Ramos (cell line): ENCODE data around the gene TBC1D1.

Experiments used
- in situ Hi-C: fragments of 300-500 bp; cut with MboI; formaldehyde crosslinking; loops from one replicate; pipeline ENCODE4 v1.14.3; 2022; ENCODE audit warnings: low sequenced_read_pairs; ENCODE audit not compliant: unreplicated experiment

TBC1D1 gene

GRCh38 chr4:38065900-38066299 is 175.0 kb downstream of the TBC1D1 start:
- in situ Hi-C loops: no loop called here

DNA sequence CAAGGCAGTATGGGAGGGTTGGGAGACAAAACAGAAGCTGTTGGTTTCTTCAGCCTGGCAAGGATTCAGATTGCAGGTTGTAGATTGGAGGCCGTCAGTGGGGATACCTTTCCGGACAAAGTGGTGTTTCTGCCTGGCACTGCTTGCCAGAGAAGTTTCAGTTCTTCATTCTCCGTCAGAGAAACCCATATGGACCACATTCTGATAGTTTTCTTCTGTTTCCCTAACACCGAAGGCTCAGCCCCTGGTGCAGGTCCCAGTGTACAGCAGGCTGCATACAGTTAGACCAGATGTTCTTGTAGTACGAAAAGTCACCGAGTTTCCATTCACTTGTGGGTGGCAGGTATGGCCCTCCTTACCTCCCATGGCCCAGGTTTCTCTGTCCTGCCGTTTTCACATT is 176.6 kb downstream of the TBC1D1 start:
- in situ Hi-C loops: no loop called here

DNA sequence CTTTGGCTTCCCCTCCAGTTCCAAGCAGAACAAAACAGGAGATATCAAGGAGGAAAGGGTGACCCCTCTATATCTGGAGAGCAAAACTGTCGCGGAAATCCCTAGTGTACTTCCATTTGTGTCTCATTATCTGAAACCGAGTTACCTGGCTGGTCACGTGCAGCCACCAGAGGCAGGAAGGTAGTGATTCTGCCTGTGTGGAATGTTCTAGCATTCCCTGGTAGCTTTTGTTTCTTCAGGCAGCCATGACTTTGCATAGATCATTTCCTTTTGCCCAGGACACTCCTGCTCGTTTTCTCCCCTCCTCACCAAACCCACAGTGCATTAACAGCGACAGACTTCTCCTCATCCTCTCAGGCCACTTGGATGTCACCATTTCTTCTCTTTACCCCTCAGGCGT is 177.2 kb downstream of the TBC1D1 start:
- in situ Hi-C loops: no loop called here

DNA sequence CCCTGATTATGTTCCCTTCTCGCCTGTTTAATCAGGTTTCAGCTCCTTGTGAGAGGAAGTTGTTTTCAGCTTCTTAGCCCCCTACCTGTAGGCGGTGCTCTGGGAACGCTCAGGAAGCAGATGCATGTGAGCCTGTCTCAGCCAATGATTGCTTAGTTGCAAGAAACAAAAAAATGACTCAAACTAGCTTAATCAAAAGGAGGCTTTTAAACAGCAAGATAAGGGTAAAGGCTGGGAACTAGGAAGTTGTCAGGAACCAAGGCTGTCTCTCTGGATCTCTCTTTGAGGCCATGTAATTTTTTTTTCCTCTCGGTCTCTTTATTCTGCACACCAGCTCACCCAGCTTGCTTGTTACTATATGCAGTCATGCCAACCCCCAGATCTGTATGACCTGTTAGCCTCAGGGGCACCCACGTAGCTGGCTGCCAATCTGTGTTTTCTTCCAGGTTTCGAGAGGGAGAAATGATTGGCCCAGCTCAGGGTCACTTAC is 178.4 kb downstream of the TBC1D1 start:
- in situ Hi-C loops: no loop called here

GRCh38 chr4:38071801-38072431 is 181.0 kb downstream of the TBC1D1 start:
- in situ Hi-C loops: no loop called here

- in situ Hi-C loops: no loop called here
Observed at GRCh38 chr4:38072578-38072977, 181.7 kb downstream of the TBC1D1 start.

- in situ Hi-C loops: no loop called here
Observed at GRCh38 chr4:38073596-38074234, 182.8 kb downstream of the TBC1D1 start.

GRCh38 chr4:38075370-38076152 is 184.7 kb downstream of the TBC1D1 start:
- in situ Hi-C loops: no loop called here

DNA sequence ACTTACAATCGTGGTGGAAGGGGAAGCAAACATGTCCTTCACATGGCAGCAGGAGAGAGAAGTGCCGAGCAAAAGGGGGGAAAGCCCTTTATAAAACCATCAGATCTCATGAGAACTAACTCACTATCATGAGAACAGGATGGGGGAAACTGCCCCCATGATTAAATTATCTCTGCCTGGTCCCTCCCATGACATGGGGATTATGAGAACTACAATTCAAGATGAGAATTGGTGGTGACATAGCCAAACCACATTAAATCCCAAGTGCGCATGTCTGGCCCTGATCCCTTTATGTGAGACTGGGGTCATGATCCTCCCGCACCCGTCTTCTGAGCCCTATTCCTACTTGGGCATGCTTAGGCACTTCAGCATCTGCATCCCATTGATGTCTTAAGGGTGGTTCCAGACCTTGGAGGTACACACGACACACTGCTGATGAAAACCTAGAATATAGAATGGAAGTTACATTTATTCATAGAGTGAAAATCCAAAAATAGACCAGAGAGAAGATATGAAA is 185.3 kb downstream of the TBC1D1 start:
- in situ Hi-C loops: no loop called here

DNA sequence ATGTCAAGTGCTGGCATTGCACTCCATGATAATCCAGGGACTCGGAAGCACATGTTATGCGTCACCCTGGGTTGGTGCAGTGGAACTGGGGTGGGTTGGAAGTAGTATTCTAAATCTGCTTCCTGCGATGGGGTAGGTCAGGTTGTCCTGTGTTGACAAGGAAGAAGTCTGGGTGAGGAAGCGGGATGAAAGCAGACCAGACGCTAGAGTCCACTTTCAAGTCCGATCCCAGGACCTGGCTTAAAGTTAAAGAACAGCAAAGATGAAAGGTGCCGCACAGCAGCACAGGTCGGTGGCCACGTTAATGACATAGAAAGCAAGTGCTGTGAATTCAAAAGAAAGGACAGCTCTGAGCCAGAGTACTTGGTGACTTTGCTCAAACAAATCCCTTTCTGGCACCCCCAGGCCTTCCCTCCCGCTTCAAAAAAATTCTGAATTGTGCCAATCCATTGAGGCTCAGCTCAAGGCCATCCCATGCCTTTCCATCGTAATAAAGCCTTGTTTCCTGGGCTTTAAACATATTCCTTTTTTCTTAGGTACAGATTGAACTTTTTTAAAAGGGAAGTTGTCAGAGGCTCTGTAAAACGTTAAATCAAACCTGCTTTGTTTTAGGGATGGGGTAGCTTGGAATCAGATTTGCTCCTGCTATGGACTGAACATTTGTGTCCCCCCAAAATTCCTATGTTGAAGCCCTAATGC is 187.1 kb downstream of the TBC1D1 start:
- in situ Hi-C loops: no loop called here

DNA sequence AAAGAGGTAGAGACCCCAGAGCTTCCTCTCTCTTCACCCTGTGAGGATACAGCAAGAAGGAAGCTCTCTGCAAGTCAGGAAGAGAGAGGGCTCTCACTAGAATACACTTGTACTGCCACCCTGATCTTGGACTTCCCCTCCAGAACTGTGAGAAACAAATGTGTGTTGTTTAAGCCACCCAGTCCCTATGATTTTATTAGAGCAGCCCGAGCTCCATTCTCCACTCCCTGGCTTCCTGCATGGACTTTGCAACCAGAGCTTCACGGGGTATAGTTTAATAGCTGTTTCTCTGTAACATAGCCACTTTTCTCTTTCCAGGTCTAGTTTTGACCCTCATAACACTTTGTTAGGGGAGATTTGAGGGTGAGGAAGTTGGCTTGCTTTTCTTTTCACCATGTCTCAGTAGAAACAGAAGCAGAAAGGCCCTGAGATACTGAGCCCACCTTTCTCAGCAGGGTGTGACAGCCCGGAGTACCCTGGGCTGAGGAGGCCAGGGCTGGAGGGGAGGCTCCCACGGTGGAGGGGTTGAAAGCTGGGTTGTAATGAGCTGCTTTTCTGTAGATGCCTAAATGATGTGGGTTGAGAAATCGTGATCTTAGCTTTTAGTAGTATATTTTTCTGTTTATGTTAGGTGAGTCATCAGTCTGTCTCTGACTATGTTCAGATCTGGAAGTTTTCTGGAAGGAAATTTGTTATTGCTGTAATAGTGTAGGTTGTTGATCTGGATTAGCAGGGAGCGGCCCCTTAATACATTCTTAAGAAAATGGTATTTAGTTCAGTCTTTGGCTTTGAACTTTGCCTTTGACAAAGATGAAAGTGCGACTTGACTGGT is 187.9 kb downstream of the TBC1D1 start:
- in situ Hi-C loops: no loop called here

DNA sequence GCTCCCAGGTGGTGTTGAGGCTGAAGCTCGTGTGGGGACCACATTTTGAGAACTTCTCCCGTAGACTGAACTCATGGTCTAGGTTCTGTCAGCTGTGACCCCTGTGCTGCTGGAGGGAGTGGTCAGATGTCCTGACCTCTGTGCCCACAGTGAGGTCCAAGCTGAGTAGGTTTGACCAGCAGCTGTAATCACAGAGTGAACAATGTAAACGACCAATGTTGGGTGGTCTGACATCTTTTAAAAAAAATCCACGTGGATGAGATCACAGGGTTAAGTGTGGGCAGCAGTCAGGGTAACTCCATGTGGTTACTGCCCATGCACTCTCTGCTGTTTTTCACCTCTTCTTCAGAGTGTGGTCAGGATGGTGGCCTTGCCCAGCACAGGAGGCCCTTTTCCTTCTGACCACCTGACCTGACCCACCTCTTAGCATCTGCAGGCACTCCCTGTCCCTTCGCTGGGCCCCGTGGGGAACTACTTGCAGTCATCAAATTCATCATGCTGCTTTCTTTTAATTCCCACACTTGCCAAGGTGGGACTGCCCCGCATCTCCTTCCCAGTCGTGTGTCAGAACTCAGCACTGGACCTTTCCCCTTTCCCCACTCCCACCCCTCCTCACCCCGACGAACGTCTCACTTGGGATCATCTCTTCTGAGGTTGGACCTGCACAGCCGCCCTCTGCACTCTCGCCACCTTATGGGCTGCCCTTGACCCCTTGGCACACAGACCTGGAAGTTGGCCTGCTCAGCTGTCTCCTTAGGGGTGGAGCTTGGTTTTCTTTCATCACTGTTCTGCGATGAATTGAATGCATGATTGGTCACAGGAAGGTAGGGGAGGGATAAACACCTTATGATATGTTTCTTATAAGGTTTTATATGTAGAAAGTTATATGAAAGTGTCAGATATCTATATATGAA is 189.4 kb downstream of the TBC1D1 start:
- in situ Hi-C loops: no loop called here

- in situ Hi-C loops: no loop called here
Observed at GRCh38 chr4:38082021-38082420, 191.1 kb downstream of the TBC1D1 start.

- in situ Hi-C loops: no loop called here
Observed at GRCh38 chr4:38082424-38083385, 191.8 kb downstream of the TBC1D1 start.

DNA sequence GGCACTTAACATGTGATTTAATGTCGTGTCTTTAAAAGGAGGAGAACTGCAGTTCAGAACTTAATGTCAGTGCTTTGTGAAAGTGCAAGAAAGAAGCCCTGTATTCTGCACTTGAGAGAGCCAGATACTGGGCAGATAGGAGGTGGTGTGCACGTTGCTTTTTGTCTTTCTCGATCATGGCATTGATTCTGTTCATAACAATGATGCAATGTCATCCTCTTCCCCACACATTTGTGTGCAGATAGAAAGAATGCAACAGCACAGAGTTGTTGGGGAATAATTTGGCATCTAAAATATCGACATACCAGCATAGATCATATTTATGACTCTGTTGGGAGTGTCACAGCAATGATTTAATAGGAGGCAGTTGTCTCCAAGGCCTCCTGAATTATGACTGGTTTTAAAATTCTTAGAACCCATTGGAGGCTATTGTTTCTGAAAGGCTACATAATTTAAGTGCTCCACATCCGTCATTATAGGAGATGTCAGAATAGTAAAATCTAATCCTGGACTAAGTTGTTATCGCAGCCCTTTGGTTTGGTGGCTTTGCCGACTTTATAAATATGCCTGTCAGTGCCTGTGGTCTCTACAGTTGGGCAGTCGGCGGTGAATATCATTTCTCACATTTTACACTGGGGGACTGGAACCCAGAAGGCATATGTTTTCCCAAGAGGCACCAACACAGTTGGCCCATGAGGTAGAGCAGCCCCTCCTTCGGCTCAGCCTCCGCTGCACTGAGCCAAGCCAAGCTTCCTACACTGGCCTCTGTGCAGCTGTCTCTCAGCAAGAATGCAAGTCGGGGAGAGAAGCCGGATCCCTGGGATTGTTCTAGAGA is 194.2 kb downstream of the TBC1D1 start:
- in situ Hi-C loops: no loop called here

GRCh38 chr4:38085751-38086150 is 194.9 kb downstream of the TBC1D1 start:
- in situ Hi-C loops: no loop called here
